HG03520 (cell line): ENCODE results near the gene ZNF462.

Experiments
- ATAC-seq: cut with Tn5 transposase; IDR thresholded peaks from one replicate; pipeline ENCODE4 v1.9.1; 2021; ENCODE audit warnings: mild to moderate bottlenecking, moderate library complexity; ENCODE audit not compliant: unreplicated experiment

ZNF462 gene

DNA sequence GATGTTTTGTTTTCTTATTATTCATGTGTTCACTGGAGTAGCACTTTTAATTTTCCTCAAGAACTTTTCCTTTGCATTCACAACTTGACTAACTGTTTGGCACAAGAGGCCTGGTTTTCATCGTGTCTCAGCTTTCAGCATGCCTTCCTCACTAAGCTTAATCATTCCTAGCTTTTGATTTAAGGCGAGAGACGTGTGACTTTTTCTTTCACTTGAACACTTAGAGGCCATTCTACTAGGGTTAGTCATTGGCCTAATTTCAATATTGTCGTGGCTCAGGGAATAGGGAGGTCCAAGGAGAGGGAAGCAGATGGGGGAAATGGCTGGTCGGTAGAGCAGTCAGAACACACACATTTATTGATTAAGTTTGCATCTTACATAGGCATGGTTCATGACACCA is 94.0 kb downstream of the ZNF462 start:
- no peak for ATAC-seq

DNA sequence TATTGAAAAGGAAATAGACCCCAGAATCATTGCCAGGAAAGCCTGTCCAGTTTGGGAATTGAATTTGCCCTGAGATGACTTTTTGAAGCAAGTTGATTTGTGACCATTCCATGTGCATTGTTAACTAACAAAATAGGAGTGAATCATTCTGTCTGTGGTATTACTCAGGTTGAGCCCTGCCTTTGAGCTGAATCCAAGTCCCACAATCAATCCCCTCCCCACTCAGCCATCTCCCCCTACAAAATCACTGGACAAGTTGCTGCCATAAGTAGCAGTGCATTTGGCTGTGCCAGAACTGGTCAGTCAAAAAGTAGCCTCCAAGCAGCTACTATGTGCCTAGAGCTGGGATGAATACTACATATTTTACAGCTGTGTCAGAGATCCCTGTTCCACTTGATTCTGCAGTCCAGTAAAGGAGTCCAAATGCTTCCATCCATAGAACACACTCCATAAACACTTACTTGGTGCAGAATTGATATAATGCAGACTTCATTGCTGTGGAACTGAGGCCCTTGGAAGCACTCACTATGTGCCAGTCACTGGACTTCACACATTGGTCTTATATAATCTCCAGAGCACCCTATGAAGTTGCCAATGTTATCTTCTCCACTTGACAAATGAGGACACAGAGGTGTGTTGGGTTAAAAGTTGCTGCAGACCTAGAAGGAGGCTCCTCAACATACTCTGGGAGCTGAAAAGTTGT is 96.1 kb downstream of the ZNF462 start:
- ATAC-seq = no peak

- ATAC-seq = no peak
Observed at GRCh38 chr9:106960258-106960657, 97.3 kb downstream of the ZNF462 start.

DNA sequence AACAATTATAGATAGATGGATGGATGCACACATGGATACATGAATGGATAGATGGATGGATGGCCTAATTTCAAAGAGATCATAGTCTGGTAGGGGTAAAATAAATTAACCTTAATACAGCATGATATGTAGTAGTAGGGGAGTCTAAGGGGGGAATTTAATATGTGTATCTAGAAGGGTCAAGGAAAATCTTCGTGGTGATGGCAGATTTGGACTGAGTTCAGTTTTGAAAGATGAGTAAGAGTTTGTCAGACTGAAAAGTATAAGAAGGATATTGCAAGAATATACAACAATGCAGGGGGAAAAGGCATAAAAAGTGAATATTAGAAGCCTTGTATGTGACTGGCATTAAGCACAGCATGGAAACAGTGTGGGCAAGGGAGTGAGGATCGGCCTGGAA is 98.7 kb downstream of the ZNF462 start:
- ATAC-seq = no peak

- ATAC-seq = no peak
Observed at GRCh38 chr9:106962122-106962521, 99.2 kb downstream of the ZNF462 start.

DNA sequence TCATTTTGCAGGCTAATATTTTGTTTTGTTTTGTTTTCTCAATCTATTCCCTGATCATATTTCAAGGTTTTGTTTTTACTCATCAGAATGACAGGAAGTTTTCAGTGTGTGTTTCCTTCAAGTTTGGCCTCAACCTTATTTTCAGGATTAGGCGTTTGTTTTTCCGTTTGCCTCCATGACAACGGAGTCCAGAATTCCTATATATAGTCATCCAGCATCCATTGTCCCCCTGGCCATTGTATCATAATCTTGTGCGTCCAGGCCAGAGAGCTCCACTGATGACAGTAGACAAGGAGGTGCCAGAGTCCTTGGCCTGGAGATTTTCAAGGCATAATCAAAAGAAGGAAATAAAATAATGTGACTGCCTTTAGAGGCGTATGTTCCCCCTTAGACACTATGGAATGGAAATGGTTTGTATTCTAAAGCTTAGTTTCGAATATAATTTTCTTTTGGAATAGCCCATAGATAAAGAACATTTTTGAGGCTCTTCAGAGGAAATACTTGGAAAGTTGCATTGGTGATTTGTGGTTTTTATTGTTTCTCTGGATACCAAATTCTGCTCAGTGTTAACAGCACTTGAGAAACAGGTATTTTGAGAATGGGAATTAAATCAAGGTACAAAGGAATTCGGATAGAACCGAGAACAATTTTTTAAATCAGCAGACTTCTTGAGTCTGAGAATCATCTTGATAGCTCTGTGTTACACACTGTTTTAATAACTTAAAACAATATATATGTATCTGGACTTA is 99.8 kb downstream of the ZNF462 start:
- ATAC-seq = no peak

DNA sequence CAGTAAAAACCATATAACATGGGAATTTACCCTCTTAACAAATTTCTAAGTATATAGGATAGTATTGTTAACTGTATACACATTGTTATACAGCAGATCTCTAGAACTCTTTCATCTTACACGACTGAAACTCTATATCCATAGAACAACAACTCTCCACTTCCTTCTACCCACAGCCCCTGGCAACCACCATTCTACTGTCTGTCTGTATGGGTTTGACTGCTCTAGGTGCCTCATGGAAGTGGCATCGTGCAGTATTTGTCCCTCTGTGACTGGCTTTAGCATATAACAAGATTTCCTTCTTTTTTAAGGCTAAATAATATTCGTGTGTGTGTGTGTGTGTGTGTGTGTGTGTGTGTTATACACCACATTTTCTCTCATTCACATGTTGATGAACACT is 100.7 kb downstream of the ZNF462 start:
- no peak for ATAC-seq

DNA sequence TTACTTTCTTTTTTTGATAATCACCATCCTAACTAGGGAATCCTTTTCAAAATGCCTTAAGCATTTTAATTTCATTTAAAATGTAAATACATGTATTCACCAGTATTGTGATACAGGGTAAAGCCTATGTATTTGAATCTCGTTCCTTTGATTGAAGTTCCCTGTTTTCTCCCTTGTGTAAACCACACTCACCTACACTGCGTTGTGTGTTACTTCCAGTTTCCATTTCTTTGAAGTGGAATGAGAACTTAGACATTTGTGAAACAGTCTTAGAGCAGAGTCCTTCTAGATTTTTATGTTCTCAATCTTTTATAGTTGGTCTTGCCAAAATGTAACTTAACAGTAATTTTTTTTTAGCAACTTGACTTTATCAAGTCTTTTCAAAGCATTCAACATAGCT is 101.4 kb downstream of the ZNF462 start:
- no peak for ATAC-seq

DNA sequence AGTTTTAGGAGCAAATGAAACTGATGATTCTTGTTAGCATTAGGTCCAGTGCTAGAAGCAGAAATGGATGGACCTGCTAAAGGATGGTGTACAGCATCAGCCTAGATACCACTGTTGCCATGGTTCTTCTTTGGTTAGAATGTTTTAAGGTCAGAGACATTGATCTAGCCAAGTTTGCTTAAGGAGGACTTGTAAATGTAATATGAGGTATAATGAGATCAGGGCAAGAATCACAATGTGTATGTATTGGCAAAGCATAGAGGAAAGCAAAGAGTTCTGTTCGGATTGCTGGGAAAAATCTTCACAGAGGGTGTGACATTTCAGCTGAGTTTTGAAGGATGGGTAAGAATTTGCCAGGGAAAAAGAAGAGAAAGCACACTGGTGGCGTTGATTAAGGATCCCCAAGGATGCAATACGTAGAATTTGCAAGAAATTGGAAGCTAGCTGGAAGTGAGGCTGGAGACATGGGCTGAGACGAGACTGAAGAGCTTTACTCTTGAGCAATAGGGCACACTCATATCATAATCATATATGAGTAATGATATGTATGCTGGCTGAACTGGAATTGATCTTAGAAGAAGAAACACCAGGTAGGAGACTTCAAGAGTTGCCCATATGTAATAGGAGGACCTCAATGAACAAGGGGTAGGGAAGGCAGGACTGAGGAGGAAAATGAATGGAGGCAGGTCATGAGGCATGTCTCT is 102.0 kb downstream of the ZNF462 start:
- no peak for ATAC-seq

DNA sequence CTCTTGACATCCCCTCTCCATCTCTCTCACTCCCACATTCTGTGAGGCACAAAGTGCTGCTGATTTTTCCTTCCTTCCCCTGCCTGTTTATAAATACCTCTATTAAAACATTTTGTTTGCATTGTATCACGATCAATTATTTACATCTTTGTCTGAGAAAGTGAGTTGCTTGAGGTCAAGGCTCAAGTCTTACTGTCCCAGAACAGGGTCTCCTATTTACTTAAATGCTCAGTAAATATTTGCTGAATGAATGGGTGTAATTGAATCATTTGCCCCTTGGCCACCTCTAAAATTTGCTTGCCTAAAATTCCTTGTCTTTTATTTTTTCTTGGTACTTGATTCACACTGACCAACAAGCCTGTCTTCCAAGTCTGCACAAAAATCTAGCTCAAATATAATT is 103.5 kb downstream of the ZNF462 start:
- no peak for ATAC-seq

- ATAC-seq = no peak
Observed at GRCh38 chr9:106969696-106970095, 106.7 kb downstream of the ZNF462 start.

- no peak for ATAC-seq
Observed at GRCh38 chr9:106970219-106970975, 107.4 kb downstream of the ZNF462 start.

GRCh38 chr9:106970976-106971457 is 108.1 kb downstream of the ZNF462 start:
- ATAC-seq = no peak

DNA sequence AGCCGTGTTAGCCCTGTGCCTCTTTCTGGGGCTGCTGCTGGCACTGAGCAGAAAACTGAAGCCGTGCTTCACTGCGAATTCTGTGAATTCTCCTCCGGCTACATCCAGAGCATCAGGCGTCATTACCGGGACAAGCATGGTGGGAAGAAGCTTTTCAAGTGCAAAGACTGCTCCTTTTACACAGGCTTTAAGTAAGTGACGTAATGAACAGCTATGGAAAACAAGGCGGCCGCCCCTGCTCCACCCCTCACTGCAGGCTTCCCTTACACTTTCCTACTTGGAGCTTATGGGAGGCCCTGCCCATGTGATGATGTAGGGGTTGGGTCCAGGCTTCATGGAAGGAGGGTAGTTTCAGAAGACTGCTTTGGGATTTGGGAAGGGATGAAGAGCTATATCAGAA is 109.1 kb downstream of the ZNF462 start:
- no peak for ATAC-seq

- ATAC-seq = no peak
Observed at GRCh38 chr9:106974341-106974740, 111.4 kb downstream of the ZNF462 start.

- ATAC-seq = no peak
Observed at GRCh38 chr9:106976772-106977171, 113.8 kb downstream of the ZNF462 start.

GRCh38 chr9:106980551-106981101 is 117.7 kb downstream of the ZNF462 start:
- no peak for ATAC-seq

DNA sequence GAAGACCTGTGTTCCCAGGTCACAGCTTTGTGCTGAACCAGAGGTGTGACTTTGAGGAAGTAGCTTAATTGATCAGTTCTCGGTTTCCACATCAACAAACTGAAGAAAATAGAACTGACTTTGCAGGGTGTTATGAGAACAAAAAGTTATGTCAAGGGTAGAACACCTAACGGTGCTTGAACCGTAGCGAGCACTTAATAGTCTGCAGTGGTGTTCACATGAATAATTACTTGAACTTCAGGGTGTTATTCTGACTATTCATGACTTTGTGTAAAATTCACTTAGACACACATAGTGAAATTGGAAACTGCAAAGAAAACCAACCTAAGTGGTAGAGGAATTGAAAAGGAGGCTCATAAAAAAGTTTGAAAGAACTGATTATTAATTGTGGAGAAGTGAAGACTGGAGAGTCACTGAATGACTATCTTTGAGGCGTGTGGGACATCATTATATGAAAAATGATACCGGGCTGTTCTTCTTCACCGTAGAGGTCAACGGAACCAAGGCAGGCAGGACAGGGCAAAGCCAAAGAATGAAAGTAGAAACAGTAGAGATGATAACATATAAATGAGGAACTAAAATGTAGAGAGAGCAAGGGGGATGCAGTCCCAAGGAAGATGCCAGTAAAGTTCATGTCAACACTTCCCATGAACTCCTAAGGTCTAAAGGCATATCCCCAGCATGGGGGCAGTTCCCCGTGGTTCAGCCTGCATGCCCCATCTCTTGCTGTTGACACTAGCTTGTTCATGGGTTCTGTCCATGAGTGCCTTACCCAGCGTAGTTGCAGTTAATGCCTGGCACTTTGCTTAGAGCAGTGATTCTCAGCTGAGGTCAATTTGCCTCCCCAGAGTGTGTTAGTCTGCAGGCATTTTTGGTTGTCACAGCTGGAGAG is 118.7 kb downstream of the ZNF462 start:
- peak; percentile 81 for ATAC-seq

DNA sequence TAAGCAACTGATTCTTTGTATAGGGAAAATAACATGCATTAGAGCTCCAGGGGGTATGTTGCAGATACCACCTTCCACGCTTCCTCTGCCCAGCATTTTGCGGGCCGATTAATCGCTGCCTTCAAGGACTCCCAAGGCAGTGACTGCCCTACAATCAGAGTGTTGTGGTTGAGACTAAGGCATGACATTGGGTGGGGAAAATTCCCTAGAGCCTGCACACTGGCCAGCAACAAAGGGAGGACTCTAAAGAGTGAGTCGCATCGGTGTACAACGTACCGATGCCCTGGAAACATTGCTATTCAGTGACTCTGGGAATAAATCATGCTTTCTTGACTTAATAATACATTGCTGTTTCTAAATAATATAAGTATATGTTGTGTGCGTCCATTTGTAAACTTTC is 119.7 kb downstream of the ZNF462 start:
- ATAC-seq = no peak

DNA sequence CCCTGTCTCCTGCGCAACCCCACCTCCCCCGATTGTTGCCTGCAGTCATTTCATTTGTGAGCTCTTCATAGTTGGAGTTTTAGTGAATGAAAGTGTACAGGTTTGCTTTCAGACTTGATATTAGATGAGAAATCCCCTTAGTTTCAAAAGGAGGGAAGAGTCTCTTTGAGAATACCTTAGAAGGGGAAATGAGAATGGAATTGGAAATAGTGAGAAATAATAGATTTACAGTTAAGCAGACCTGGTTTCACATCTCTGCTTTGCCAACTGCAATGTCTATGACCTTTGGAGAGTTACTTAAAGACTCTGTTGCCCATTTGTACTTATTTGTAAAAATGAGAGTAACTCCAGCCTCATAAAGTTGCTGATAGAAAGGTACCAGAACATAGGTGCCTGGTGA is 120.4 kb downstream of the ZNF462 start:
- no peak for ATAC-seq
